NCI-H146 (cell line): ENCODE results near the gene ATN1.

Experiments used
- DNase-seq: peaks from one replicate; lab custom pipeline; 2025; lab: John Stamatoyannopoulos, UW

Gene ATN1

DNA sequence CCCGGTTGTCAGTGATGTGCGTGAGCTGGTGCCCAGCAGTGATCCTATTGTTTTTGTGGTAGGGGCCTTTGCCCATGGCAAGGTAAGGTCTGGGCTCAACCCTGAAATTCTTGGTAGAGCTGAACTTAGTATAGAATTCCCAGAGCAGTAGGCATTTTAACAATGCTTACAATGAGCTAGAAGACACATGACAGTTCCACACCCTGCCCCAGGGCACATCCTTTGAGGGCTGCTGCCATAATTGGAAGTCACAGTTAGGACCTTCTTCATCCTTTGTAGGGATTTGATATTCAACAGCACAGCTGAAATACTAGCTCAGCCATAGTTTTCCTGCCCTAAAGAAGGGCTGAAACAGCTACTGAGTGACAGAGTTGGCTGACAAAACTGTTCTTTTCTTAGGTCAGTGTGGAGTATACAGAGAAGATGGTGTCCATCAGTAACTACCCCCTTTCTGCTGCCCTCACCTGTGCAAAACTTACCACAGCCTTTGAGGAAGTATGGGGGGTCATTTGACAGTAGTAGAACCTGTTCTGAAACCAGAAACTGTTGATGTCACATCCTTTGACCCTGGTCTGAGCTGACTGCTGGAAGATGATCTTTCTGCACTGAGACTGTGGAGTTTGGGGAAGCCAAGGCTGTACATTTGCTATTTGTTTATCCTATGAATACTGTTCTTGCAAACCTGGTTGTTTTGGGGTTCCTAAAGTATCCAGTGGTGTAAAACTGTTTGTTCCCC, 47.7 kb downstream of the ATN1 start:
- no peak for DNase-seq

DNA sequence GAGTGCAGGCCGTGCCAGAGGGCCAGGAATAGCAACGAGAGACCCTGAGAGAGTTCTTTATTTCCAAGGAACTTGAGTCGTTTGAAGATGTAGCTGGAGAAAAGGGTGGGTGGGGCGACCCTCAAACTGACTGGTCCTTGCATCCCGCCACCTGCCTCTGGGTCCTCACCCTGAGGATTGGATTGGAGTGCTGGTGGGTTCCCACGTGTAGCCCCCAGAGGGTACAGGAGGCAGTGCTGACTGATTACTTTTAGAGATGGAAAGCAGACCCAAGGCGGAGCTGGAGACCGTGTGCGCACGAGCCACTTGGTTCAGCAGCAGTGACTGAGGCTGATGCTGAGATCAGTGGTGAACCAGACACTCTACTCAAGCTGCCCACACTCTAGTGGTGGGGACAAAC, 49.9 kb downstream of the ATN1 start:
- DNase-seq: no peak

DNA sequence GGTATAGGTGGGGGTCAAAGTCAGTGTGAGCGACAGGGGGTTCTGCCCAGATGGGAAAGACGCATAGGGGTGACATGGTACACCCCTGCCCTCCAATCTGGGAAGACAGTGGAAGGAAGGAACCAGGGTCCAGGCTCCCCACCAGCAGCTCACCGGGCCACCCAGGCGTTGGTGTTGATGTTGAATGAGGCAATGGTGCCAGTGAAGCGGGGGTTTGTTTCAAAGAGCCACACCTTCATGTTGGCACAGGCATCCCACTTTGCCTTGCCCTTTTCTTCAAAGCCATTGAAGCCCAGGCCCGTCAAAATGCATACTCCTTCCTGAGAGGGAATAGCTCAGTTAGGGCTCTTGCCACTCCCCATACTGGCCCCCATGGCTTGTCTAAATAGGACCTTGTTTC, 50.4 kb downstream of the ATN1 start:
- DNase-seq: no peak

DNA sequence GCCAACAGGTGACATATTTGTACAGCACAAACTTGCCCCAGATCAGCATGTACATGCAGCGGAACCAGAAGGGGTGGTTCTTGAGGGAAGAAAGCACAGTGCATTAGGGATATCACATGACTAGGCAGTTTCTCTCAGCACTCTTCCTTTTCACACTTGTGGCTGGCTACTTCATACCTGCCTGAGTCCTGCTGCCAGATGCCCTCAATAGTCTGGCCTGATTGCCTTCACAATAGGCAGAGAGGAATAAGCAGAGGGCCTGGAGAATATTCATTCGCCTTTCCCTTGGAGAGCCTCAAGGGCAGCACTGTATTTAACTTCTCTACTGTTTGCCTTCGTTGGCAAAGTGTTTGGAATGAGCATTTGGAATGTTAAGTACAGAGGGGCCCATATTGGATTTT, 50.9 kb downstream of the ATN1 start:
- no peak for DNase-seq

DNA sequence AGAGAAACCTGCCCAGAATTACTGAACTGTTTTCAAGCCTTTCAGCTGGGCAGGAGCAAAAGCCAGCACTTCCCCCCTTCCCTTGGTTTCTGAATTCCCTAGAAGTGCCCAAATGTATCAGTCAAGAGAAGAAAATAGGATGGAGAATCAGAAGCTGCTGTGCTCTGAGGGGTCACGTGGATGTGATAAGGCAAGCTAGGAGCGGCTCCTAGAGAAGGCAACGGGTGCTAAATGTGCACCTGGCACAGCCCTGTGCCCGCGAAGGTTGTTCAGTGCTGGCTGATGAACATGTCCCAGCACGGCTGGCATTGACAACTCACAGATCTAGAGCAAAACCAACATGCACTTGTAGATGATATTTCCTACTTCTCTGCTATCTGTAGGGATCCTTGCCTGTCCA, 51.3 kb downstream of the ATN1 start:
- DNase-seq: no peak

DNA sequence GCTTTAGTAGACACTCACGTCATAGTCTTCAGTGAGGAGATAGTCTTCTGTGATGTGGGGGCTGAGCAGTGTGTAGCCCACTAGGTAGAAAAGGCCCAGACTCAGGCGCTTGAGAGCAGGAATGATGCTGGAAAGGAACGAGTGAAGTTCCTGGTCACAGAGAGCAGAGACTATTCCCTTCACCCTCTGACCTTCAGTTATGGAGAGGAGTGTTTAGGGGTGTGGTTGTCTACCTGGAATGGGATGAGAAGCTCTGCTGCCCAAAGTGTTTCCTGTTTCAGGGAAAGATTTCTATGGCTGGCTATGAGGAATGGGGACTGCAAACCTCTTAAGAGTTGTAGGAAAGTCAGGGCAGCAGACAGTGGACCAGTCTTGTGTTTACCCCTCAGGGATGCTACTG, 51.7 kb downstream of the ATN1 start:
- no peak for DNase-seq

DNA sequence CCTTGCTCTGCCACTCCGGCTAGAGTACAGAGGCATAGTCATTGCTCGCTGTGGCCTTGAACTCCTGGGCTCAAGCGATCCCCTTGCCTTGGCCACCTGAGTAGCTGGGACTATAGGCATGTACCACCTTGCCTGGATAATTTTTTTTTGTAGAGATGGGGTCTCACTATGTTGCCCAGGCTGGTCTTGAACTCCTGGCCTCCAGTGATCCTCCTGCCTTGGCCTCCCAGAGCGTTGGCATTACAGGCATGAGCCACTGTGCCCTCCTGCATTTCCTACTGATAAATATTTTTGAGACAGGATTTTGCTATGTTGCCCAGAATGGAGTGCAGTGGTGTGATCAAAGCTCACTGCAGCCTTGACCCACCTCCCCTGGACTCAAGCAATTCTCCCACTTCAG, 52.3 kb downstream of the ATN1 start:
- DNase-seq: no peak

DNA sequence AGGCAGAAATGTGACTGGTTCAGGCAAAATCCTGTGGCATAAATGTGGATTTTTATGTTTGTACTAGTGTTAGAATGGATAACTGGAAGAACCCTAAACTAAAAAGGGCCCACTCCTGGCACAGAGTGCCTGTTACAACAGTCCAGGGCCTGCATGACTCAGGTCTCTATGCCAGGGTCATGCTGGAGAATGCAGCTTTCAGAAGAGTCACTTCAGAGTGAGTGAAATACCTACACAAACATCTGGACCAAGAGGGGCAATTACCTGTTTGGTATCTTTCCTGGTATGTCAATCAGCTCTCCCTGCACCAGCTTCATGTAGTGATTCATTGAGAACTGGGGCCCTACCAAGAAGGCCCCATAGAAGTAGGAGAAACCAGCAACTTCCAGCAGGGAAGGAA, 53.0 kb downstream of the ATN1 start:
- no peak for DNase-seq

DNA sequence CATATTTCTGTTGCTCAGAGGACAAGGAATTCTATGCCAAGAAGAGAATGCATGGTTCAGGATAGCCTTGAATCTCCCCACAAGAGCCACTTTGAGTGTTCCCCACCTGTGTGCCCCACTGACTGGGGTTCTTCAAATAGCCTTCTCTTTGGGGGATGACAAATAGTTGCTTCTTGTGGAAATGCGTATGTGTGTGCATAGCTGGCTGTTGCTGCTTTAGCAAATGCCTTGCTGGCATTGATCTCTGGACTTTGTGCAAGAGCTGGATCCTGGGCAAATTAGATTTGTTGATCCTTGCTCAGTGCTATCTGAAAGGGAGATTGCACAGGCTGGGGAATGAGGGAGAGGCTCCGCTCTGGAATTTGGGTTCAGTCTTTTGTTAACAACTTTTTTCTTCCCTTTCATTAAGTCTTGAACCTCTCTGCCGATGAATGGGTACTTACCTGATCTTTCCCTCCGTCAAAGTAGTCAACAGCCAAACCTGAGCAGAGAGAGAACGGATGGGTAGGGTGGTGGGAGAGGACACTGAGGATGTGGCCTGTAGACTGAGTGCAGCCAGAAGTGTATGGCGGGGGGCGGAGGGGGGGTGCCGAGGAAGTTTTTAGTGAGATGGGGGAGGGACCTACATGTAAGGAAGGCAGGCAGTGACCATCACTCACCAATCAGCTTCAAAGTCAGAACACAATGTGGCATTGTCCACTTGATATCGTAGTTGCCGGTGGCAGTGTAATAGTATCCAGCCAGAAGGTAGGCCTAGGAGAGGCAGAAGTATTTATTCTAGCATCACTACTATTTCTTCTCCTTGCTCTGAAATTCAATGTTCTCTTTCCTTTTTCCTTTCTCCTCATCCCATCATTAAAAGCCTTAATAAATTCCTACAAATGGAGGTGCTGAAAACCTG, 53.6 kb downstream of the ATN1 start:
- DNase-seq: no peak

DNA sequence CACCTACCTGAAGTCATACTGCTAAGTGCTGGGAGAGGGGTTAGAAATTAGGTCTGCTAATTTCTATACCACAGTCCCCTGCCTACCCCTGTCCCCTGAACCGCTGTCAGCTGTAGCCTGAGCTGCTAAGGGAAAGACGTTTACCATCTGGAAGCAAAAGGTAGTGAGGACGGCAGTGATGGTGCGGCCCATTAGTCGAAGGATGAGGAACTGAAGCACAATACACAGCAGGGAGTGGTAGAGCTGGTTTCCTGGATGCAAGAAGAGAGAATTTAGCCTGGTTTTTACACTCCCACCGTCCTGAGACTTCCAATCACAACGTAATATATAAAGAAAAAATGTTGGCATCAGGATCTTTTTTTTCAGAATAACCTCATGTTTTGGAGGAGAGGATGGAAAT, 54.8 kb downstream of the ATN1 start:
- no peak for DNase-seq

DNA sequence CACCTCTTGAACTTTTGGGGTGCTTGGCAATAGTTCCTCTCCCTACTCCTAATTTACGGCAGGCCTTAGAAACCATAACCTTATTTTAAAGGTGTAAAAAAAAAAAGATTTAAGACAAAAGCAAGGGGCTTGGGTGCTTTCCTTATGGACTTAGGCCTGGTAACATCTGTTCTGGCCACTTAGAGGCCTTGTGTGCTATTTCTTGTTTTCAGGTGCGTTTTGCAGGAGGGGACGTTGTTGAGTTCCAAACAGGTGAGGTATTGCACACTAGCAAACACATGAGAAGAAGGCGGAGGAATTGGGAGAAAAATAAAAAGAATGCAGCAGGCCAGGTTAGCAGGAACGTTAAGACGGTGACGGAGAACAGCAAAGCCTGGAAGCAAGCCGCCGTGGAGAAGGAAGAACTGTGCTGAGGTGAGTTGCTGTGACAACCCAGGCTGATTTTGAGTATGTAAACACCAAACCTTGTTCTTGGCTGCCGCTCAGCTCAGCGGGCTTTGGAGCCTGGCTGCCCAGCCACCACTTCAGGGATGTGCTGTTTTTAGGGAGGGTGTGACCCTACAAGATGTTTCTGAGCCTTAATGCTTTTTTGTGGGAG, 60.3 kb downstream of the ATN1 start:
- no peak for DNase-seq
